Psoas muscle (tissue), 8 donors: Measurements from ENCODE around the gene NDUFS1. TPM values are rescaled to one million over a fixed set of nuclear protein-coding genes. Genes with fewer than 3 reads are reported as not detected.
A peak's percentile ranks its signal among the peaks of the same experiment; 100 is the strongest.

Source experiments
- ATAC-seq, 4 donors: fragments of 200-7000 bp; cut with Tn5 transposase; one replicate each; pipeline ENCODE4 v1.9.1; 2020; ENCODE audit warnings: moderate library complexity in 3 of 4, mild to moderate bottlenecking in 2 of 4
- DNase-seq, 2 donors: peaks; one replicate each; pipeline ENCODE4 v3.0.0-alpha.2; 2020
- H3K27ac ChIP-seq: fragments of 200-600 bp; one replicate; pipeline ENCODE4 v1.8.0; 2022
- H3K27me3 ChIP-seq, 3 donors: fragments of 200-600 bp in 1 of 3; one replicate each; pipeline versions ENCODE4 v1.6.1 to v1.8.0; 2013 to 2022; ENCODE audit warnings: low read length in 2 of 3, mild to moderate bottlenecking in 2 of 3, moderate library complexity in 1 of 3; ENCODE audit not compliant: insufficient read depth in 3 of 3
- H3K36me3 ChIP-seq, 2 donors: fragments of 200-600 bp in 1 of 2; one replicate each; pipeline versions ENCODE4 v1.6.1 to v1.8.0; 2013 to 2022; ENCODE audit warnings: low read depth in 1 of 2, mild to moderate bottlenecking in 1 of 2, moderate library complexity in 1 of 2; ENCODE audit not compliant: insufficient read depth in 1 of 2
- H3K4me1 ChIP-seq: fragments of 200-600 bp; one replicate; pipeline ENCODE4 v1.8.0; 2022
- H3K4me3 ChIP-seq: fragments of 200-600 bp; one replicate; pipeline ENCODE4 v1.8.0; 2022; ENCODE audit warnings: mild to moderate bottlenecking
- H3K9me3 ChIP-seq: fragments of 200-600 bp; one replicate; pipeline ENCODE4 v1.8.0; 2022
- CTCF ChIP-seq: fragments of 200-600 bp; IDR thresholded peaks from one replicate; pipeline ENCODE4 v1.8.0; 2022; ENCODE audit warnings: antibody characterized with exemption
- WGBS, 3 donors: extraction: QIAGEN DNeasy Blood & Tissue Kit; methylation state at CpG; one replicate each; pipeline versions ENCODE4 v1.1.6 to v1.1.7; 2013; 5-methylcytosine and 5-hydroxymethylcytosine counted together
- intact Hi-C, 2 donors: fragments of 100-400 bp; cut with DNase I; formaldehyde crosslinking; loops; one replicate each; pipeline versions ENCODE4 v1.11.0 to v1.14.2; 2022
- polyA plus RNA-seq, 3 donors: library from polyadenylated mRNA; stranded (reverse); fragments of 200-250 nt; gene quantifications; one replicate each; pipeline ENCODE4 v1.2.3, GENCODE V29; 2013
- total RNA-seq, 4 donors: library from RNA; stranded (reverse); fragmentation: NEBNext Ultra II Directional in 2 of 4; extraction: Animal tissue kit (Norgen Biotek cat#: 25700) in 2 of 4; gene quantifications; one replicate each; pipeline versions ENCODE4 v1.2.1 to v1.2.4, GENCODE V29; 2021 to 2023
- donor health status: healthy with polysubstance abuse.
- donor health status: DM: no; HTN: no; CAD: no; lungs with moderate emphysema.
- donor health status: Bipolar disorder and iron deficiency.
- donor health status: healthy.
- donor health status: DM: yes; HTN: yes; CAD: no.
- donor health status: DM: no; HTN: no; CAD: no.
- donor health status: DM: no; HTN: no; CAD: no.
- donor health status: DM: yes; HTN: yes; CAD: no.

NDUFS1 gene
- total and polyA plus RNA-seq, 7 donors: 117 to 420 (median 231) TPM

DNA sequence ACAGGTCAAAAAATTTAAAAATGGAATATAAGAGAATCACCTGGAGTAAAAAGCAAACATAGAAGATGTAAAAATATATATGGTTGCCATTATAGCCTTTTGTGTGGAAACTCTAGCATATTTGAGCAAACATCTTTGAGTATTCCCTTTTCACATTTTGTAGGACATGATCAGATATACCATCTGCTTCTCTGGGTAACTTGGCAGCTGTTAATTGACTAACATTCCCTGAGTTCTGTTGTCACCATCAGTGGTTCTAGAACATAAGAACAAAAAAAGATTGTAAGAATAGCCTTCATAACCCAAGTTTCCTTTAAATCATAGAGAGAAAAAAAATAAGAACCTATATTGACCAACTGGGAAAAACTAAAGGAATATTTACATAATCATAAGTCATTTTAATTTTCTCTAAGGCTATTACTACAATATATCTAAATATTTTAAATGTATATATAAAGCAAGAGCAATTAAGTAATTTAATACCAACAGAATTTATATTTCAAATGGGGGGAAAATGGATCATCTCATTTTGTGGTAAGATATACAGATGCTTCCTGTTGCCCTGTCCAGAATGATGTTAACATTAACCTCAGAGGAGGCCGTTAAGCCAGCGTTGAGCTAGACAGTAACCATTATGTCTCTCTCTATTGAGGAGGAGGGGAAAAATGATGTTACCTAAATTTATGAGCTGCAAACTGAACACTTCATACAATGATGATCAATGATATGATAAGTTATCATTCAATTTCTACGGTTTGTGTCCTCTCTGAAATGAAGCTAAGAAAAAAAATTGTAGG is 63.5 kb downstream of the NDUFS1 start:
- TF ChIP-seq CTCF: no peak
- no peak overlapping the region for H3K4me3 ChIP-seq
- WGBS, 3 donors: 71 to 79% (median 78%) methylated on average over 3 of the region's 3 CpGs

GRCh38 chr2:206092297-206092696 is 66.9 kb downstream of the NDUFS1 start:
- H3K4me3 ChIP-seq: no peak overlapping the region
- no peak for ATAC-seq
- no peaks in the 10 kb centered on the region for H3K27me3 ChIP-seq
- TF ChIP-seq CTCF: no peak
- no peak for DNase-seq
- H3K9me3 ChIP-seq: no peaks in the 10 kb centered on the region
- H3K36me3 ChIP-seq: peaks cover 0 to 31% of the 10 kb centered on the region in 2 donors
- 86 to 89% (median 88%) methylated on average over 2 of the region's 2 CpGs for WGBS, 3 donors
- intact Hi-C loops: no loop called here
- no peak overlapping the region for H3K27ac ChIP-seq
- peaks cover 1% of the 10 kb centered on the region for H3K4me1 ChIP-seq

More for the DNA sequence above, 63.5 kb downstream of the NDUFS1 start:
- DNase-seq (no peak), ATAC-seq (no peak)
- Histone ChIP-seq H3K4me1 (no peaks in the 10 kb centered on the region), H3K36me3 (peaks cover 0 to 18% of the 10 kb centered on the region in 2 donors), H3K27me3 (no peaks in the 10 kb centered on the region), H3K27ac (no peak overlapping the region), H3K9me3 (no peaks in the 10 kb centered on the region)
- intact Hi-C loops: no loop called here

DNA sequence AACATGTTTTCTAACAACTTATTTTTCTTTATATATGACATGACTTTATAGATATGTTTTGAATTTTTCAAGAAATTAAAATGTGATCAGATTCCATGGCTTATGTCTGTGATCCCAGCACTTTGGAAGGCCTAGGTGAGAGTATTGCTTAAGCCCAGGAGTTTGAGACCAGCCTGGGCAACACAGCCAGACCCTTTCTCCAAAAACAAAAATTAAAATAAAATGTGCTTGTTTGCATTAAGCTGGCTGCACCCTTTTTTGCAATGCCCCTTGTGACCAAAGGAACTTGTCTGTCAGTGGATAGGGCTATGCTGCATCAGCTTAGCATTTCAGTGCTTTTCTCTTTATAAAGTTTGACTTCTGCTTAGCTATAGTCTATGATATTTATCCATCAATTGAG is 71.0 kb downstream of the NDUFS1 start:
- intact Hi-C loops: loop anchor here in 1 of 2 donors (5.0 kb wide), 1 partner anchor 69 kb away; the partner anchor contains the start of genes EEF1B2 and NDUFS1
- DNase-seq: no peak
- Histone ChIP-seq H3K27ac (no peak overlapping the region), H3K27me3 (no peaks in the 10 kb centered on the region), H3K4me3 (peak overlapping the region; percentile 88), H3K4me1 (peaks cover 8% of the 10 kb centered on the region), H3K9me3 (no peaks in the 10 kb centered on the region), H3K36me3 (peaks cover 0 to 20% of the 10 kb centered on the region in 2 donors)
- ATAC-seq: no peak
- no peak for TF ChIP-seq CTCF

GRCh38 chr2:206086716-206087350 is 72.4 kb downstream of the NDUFS1 start:
- WGBS, 3 donors: 0 to 4% (median 2%) methylated on average over 4 of the region's 4 CpGs
- Histone ChIP-seq H3K9me3 (no peaks in the 10 kb centered on the region), H3K27ac (peak overlapping the region; percentile 96), H3K4me3 (peak overlapping the region; percentile 88), H3K27me3 (no peaks in the 10 kb centered on the region), H3K36me3 (peaks cover 0 to 17% of the 10 kb centered on the region in 2 donors), H3K4me1 (peaks cover 8% of the 10 kb centered on the region)
- no peak for TF ChIP-seq CTCF
- DNase-seq: no peak
- ATAC-seq: no peak
- intact Hi-C loops: loop anchor here in 1 of 2 donors (5.0 kb wide), 1 partner anchor 70 kb away; the partner anchor contains the start of genes EEF1B2 and NDUFS1
